ENCODE data around the gene FLYWCH2. TPM values are rescaled to one million over a fixed set of nuclear protein-coding genes. Genes with fewer than 3 reads are reported as not detected.

FLYWCH2 gene
- total RNA-seq, 1 donor from 2014 or later: 36.5 TPM

- Histone ChIP-seq H3K4me2 (ENCODE audit: low read length) (no peak overlapping the region), H3K9me3 (ENCODE audit: insufficient read depth, low read depth, low read length) (no peaks in the 10 kb centered on the region), H2AFZ (ENCODE audit: low read depth, low read length) (no peak overlapping the region), H3K27ac (ENCODE audit: low read depth, low read length) (no peak overlapping the region), H4K20me1 (ENCODE audit: insufficient read depth, low read length) (peaks cover 41% of the 10 kb centered on the region), H3K36me3 (ENCODE audit: insufficient read depth, low read length) (peaks cover 9% of the 10 kb centered on the region), H3K4me3 (ENCODE audit: insufficient read depth, low read depth, low read length) (no peak overlapping the region), H3K79me2 (ENCODE audit: insufficient read depth, low read length) (peaks cover 17% of the 10 kb centered on the region), H3K9ac (ENCODE audit: low read length) (no peak overlapping the region), H3K27me3 (ENCODE audit: insufficient read depth, low read length) (no peaks in the 10 kb centered on the region), H3K4me1 (ENCODE audit: insufficient read depth, low read length) (peaks cover 6% of the 10 kb centered on the region)
- Mint-ChIP-seq H3K27me3 (ENCODE audit: low read depth, unreplicated experiment) (no peaks in the 10 kb centered on the region), H3K4me1 (ENCODE audit: low read depth, unreplicated experiment) (no peaks in the 10 kb centered on the region), H3K36me3 (ENCODE audit: low read depth, unreplicated experiment) (peaks cover 21% of the 10 kb centered on the region), H3K9me3 (ENCODE audit: unreplicated experiment) (peaks cover 11% of the 10 kb centered on the region), H3K27ac (ENCODE audit: unreplicated experiment) (peak overlapping the region; percentile 34), H3K4me3 (ENCODE audit: unreplicated experiment) (no peak overlapping the region)
- TF ChIP-seq CTCF (IDR thresholded peaks at IDR 0.05; ENCODE audit: insufficient read depth, low read depth, low read length): no peak
- no peak for TF ChIP-seq EZH2 (IDR thresholded peaks at IDR 0.05; ENCODE audit: insufficient read depth, low read length)
- no peak for DNase-seq (ENCODE audit: low read depth)
- no peak for FAIRE-seq
Observed at GRCh38 chr16:2924901-2925755, 42.1 kb downstream of the FLYWCH2 start.

- Histone ChIP-seq H3K4me1 (ENCODE audit: insufficient read depth, low read length) (peaks cover 6% of the 10 kb centered on the region), H3K4me2 (ENCODE audit: low read length) (no peak overlapping the region), H3K27me3 (ENCODE audit: insufficient read depth, low read length) (no peaks in the 10 kb centered on the region), H3K9ac (ENCODE audit: low read length) (no peak overlapping the region), H2AFZ (ENCODE audit: low read depth, low read length) (no peak overlapping the region), H3K36me3 (ENCODE audit: insufficient read depth, low read length) (peaks cover 9% of the 10 kb centered on the region), H3K4me3 (ENCODE audit: insufficient read depth, low read depth, low read length) (no peak overlapping the region), H3K27ac (ENCODE audit: low read depth, low read length) (no peak overlapping the region), H3K79me2 (ENCODE audit: insufficient read depth, low read length) (peaks cover 17% of the 10 kb centered on the region), H3K9me3 (ENCODE audit: insufficient read depth, low read depth, low read length) (no peaks in the 10 kb centered on the region), H4K20me1 (ENCODE audit: insufficient read depth, low read length) (peaks cover 37% of the 10 kb centered on the region)
- peaks cover 21% of the 10 kb centered on the region for H3K36me3 Mint-ChIP-seq (ENCODE audit: low read depth, unreplicated experiment)
- no peak for TF ChIP-seq CTCF (IDR thresholded peaks at IDR 0.05; ENCODE audit: insufficient read depth, low read depth, low read length)
- no peak for TF ChIP-seq EZH2 (IDR thresholded peaks at IDR 0.05; ENCODE audit: insufficient read depth, low read length)
- H3K4me3 Mint-ChIP-seq (ENCODE audit: unreplicated experiment): no peak overlapping the region
- H3K9me3 Mint-ChIP-seq (ENCODE audit: unreplicated experiment): peaks cover 11% of the 10 kb centered on the region
- no peak for FAIRE-seq
- no peak for DNase-seq (ENCODE audit: low read depth)
- no peak overlapping the region for H3K27ac Mint-ChIP-seq (ENCODE audit: unreplicated experiment)
- H3K4me1 Mint-ChIP-seq (ENCODE audit: low read depth, unreplicated experiment): no peaks in the 10 kb centered on the region
- H3K27me3 Mint-ChIP-seq (ENCODE audit: low read depth, unreplicated experiment): no peaks in the 10 kb centered on the region
Observed at GRCh38 chr16:2925951-2926649, 43.1 kb downstream of the FLYWCH2 start.
